GM19395 (cell line): ENCODE results near the gene IFNG-AS1.

ENCODE experiments used
- ATAC-seq: cut with Tn5 transposase; IDR thresholded peaks from one replicate; pipeline ENCODE4 v1.9.1; 2021; ENCODE audit warnings: mild to moderate bottlenecking, moderate library complexity; ENCODE audit not compliant: unreplicated experiment

IFNG-AS1 gene

DNA sequence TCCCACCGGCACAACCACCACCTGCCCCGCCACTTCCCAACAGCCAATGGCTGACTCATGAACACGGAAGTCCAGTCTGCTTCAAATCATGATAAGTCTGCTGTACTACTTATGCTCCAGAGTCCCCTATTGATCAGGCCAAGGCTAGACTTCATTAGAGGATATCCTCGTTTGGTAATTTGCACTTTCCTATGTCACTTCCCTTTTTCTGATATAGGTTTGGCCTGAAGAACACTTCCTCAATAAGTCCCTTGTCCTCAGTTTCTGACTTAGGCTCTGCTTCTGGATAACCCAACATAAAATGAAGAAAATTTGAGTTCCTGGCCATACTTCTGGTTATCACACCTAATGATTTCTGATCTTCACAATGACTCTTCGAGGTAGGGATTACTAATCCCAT is 45.3 kb downstream of the IFNG-AS1 start:
- no peak for ATAC-seq

DNA sequence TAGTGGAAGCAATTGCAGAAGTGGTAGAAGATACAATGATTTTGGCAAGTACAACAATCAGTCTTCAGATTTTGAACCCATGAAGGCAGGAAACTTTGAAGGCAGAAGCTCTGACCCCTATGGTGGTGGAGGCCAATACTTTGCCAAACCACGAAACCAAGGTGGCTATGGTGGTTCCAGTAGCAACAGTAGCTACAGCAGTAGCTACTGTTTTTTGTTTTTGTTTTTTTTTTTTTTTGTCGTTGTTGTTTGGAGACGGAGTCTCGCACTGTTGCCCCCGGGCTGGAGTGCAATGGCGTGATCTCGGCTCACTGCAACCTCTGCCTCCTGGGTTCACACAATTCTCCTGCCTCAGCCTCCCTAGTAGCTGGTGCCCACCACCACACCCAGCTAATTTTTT is 47.4 kb downstream of the IFNG-AS1 start:
- no peak for ATAC-seq

DNA sequence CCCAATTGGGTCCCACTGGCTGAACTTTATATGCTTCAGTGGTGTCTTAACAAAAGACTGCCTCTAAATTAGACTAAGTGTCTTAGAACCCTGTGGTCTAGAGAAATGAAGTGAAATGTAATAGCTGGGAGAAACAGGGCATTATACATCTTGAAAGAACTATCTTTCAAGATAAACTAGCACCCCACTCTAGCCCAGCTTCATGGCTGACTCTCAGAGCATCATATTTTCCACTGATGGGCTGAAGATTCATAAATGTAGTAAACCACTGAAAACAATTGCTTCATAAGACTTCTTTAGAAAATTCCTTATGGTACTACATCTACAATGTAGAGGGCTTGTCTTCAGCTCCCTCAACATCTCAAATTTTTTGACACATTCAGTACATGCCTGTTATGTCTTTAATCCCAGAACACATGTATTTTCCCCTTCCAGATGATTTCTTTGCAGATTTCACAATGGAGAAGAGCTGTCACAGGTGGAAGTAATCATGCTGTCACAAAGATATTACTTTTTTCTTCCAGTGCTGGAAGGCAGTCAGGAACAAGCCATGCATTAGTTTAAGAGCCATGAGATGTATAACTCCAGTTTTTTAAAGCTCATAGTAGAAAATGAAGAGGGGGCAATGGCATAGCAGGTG is 48.5 kb downstream of the IFNG-AS1 start:
- no peak for ATAC-seq

DNA sequence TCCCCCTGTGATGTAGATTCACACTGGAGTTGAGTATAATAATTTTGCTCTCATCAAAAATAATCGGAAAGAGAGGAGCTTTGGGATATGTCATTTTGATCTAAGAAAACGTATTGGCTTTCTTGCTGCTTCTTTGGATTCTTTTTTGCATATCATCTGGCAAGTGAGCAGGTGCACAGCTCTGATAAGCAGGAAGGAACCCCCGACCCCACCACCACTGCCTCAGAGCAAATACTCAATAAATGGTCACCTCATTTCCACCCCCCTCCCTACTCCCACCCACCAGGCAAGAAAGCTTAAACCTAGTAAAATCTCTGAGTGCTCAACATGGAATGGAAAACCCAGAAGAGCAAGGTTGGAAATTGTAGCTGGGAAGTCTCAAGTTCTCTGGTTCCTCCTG is 49.4 kb downstream of the IFNG-AS1 start:
- no peak for ATAC-seq

DNA sequence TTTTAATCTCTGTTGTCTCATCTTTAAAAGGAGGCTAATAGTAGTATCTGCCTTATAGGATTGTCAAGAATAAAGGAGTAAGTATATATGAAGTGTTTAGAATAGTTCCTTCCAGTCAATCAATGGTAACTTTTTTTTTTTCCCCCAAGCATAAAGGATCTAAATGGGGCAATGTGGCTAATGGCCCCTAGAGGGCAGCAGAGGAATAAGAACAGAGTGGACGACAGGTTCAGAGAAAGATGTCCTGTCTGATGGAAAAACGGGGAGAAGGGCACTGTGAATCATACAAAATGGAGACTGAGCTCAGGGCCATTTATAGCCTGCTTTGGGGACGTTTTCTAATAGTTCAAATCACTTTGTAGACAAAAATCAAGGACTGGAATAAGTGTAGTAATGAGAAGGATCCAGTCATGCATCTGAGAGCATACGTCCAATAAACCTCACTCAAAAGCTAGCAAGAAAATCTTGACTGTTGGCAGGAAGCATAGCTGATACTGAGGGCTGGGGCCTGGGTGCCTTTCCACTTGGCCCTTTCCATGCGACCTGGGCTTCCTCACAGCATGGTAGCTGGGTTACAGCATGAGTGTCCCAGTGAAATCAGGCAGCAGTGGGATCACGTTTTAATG is 51.3 kb downstream of the IFNG-AS1 start:
- peak; percentile 73 for ATAC-seq

DNA sequence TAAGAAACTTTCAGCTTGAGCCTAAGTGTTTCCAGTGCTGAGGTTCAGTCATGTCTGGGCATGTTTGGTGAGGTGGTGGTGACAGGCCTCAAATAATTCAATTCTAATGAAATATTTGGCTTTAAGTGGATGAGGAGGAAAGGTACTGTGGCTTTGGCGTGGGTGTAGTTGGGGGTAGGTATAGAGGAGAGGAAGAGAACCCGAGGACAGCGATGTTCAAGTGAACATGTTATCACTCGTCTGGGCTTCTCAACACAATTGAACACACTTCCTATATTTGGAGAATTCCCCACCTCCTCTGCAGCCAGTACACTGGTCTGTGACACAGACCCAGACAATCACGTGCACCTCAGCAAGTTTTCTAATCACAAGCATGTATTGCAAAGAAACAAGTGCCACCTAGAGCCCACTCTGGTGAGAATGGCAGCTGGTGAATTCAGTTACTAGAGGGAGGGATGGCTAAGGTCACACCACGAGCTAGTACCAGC is 53.0 kb downstream of the IFNG-AS1 start:
- ATAC-seq, result no peak

DNA sequence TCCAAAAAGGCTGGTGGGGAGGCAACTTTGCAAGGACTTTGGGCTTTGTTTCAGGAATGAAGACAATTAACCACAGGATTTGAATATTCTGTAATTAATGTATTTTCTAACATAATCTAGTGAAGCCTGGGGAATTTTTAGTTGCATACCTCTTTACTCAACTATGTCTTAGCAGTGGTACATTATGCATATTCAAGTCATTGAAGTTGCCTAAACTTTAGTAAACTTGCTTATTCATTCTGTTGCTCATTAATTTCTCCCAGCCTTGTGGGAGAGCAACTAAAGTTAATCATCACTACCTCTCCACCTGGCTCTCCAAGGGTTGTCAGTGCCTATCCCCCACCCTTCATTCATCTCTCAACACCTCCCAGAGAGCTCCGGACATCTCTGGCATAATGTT is 54.2 kb downstream of the IFNG-AS1 start:
- ATAC-seq, result no peak

DNA sequence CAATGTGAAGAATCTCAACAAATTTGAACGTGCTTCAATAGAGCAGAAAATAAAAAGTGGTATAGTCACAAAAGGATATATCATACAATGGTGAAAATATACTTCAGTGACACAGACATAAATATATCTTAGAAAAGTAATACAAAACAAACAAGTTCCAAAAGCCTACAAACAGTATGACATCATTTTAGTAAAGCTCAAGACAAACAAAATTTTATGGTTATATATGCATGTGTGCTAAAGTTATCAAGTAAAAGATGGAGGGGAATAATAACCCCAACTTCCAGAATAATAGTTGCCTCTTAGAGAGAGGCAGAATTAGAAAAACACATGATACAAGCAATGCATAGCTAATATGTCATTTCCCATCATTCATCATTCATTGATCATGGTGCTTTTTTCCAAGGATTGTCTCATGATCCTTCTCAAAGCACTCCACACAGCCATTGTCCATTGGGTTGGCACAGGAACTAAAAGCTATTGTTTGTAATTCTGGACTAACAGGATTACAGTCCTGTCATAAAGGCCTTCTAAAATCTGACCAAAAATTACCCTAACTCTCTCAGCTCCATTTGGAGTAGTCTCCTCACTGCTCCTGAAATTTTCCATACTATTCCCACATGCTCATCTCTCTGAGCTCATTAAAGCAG is 59.5 kb downstream of the IFNG-AS1 start:
- no peak for ATAC-seq

DNA sequence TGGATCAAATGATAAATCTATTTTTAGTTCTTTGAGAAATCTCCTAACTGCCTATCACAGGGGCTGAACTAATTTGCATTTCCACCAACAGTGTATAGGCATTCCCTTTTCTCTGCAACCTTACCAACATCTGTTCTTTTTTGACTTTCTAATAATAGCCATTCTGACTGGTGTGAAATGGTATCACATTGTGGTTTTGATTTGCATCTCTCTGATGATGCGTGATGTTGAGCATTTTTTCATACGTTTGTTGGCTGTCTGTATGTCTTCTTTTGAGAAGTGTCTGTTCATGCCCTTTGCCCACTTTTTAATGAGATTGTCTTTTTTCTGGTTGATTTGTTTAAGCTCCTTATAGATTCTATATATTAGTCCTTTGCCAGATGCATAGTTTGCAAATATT is 67.1 kb downstream of the IFNG-AS1 start:
- ATAC-seq, result no peak

DNA sequence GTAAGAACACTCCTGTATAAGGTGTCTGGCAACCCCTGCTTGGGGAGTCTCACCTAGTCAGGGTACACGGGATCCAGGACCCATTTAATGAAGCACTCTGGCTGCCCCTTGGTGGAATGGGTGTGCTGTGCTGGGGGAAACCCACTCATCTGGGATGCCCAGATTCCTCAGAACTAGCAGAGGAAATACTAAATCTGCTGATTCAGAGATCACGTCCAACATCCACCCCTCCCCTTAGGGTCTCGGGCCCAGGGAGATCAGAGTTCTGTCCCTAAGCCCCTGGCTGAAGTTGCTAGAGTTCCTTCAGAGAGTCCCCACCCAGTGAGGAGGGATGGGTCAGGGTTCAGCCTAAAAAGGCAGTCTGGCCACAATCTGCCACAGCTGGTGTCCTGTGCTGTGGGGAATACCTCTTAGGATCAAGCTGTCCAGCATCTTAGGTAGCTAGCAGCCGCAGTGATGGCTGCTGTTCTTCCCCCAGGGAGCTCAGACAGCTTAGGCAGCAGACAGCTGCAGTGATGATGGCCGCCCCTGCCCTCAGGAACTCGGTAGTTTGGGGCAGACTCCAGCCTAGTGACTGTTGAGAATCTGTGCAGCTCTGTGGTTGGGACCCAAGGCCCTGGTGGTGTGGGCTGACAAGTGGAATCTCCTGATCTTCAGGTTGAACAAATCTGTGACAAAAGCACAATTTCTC is 74.8 kb downstream of the IFNG-AS1 start:
- ATAC-seq, result no peak

DNA sequence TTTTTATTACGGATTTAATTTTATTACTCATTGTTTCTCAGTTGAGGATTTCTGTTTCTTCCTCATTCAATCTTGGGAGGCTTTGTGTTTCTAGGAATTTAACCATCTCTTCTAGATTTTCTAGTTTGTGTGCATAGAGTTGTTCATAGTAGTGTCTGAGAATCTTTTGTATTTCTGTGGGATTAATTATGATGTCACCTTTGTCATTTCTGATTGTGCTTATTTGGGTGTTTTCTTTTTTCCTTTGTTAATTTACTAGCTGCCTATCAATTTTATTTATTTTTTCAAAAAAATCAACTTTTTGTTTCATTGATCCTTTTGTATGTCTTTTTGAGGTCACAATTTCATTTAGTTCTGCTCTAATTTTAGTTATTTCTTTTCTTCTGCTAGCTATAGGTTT is 75.9 kb downstream of the IFNG-AS1 start:
- ATAC-seq, result no peak

DNA sequence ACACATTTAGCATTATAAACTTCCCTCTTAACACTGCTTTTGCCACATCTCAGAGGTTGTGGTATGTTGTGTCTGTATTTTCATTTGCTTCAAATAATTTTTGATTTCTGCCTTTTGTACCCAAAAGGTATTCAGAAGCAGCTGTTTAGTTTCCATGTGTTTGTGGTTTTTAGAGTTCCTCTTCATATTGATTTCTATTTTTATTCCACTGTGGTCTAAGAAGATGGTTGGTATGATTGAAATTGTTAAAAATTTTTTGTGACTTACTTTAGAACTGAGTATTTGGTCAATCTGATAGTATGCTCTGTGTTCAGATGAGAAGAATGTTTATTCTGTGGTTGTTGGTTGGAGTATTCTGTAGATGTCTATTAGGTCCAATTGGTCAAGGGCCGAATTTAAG is 76.4 kb downstream of the IFNG-AS1 start:
- ATAC-seq, result no peak

DNA sequence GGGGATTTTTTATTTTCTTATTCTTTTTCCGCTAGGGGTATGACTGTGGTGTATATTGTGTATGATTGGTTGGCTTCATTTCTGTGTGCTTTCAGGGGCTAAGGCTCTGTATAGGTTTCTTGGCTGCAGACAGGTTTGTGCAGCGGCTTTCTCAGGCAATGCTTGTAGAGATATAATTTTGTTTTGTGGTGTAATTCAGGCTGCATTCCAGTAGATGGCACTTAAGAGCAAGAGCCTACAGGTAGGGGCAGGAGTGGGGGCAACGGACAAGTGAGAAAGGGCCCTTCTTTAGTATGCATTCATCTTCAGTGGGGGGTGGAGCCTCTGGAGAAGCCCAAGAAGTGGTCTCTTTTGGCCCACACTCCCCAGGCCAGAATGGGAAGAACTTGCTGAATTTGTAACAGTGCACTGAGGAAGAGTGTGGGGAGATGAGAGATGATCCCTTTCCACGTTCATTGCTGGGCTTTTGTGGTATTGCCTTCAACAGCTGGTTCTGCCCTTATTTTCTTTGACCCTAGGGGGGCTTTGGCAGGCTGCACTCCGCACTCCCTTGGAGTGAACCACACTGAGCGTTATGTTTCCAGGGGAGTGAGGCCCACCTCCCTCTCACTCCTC is 78.6 kb downstream of the IFNG-AS1 start:
- no peak for ATAC-seq

DNA sequence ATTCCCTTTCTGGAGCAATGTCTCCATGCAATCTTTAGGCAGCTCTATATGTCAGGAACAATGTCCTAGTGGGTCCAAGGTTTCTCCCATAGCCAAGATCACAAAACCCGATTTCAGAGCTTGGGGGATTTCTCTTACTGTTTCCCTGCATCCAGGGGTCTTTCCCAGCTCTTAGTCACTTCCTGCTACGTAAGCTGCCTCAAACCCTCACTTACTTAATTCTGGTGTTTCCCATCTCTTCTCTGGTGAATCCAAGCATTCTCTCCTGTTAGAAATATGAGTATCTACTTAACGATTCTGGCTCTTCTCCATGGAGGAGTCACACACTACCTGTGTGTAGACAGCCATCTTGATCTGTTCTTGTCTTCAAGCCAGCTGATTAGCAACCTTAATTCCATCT is 80.0 kb downstream of the IFNG-AS1 start:
- no peak for ATAC-seq
